NT2/D1 (cell line): ENCODE results near the gene TMEM132D.

Source experiments
- DNase-seq: peaks from one replicate; pipeline ENCODE4 v3.0.0-alpha.2; 2011; ENCODE audit warnings: low read depth, low spot score
- H3K27me3 ChIP-seq: 2 replicates; pipeline ENCODE4 v1.6.0; 2011; ENCODE audit warnings: mild to moderate bottlenecking; ENCODE audit not compliant: insufficient read length, insufficient read depth
- H3K36me3 ChIP-seq: 2 replicates; pipeline ENCODE4 v1.6.1; 2011; ENCODE audit warnings: mild to moderate bottlenecking, low read length, mixed read lengths; ENCODE audit not compliant: insufficient read depth, insufficient read length
- H3K4me1 ChIP-seq: 2 replicates; pipeline ENCODE4 v1.5.1; 2011; ENCODE audit not compliant: insufficient read depth, insufficient read length
- H3K4me3 ChIP-seq: 2 replicates; pipeline ENCODE4 v1.5.1; 2011; ENCODE audit warnings: low read depth; ENCODE audit not compliant: insufficient read length
- H3K9ac ChIP-seq: 2 replicates; pipeline ENCODE4 v1.6.0; 2011; ENCODE audit warnings: low read depth; ENCODE audit not compliant: insufficient read length
- H3K9me3 ChIP-seq: 2 replicates; pipeline ENCODE4 v1.5.1; 2011; ENCODE audit warnings: mild to moderate bottlenecking, low read length; ENCODE audit not compliant: insufficient read depth
- SUZ12 ChIP-seq: IDR thresholded peaks from 2 replicates; pipeline ENCODE4 v1.6.1; 2011; ENCODE audit not compliant: insufficient read length, insufficient read depth; ENCODE audit errors: extremely low read depth
- YY1 ChIP-seq: IDR thresholded peaks from 2 replicates; pipeline ENCODE4 v1.6.1; 2011; ENCODE audit not compliant: insufficient read length, insufficient read depth
- ZNF274 ChIP-seq: IDR thresholded peaks from 2 replicates; pipeline ENCODE4 v1.6.1; 2011; ENCODE audit warnings: mild to moderate bottlenecking, low read depth, low read length

The TMEM132D gene

GRCh38 chr12:129404556-129404955, 499.3 kb downstream of the TMEM132D start:
- no peak overlapping the region for H3K9ac ChIP-seq

GRCh38 chr12:129401572-129401971, 502.3 kb downstream of the TMEM132D start:
- DNase-seq: no peak
- no peak for TF ChIP-seq SUZ12
- TF ChIP-seq YY1: no peak
- TF ChIP-seq ZNF274: no peak
- Histone ChIP-seq H3K9ac (no peak overlapping the region), H3K27me3 (no peaks in the 10 kb centered on the region), H3K9me3 (no peaks in the 10 kb centered on the region), H3K4me3 (no peak overlapping the region), H3K4me1 (no peaks in the 10 kb centered on the region), H3K36me3 (no peaks in the 10 kb centered on the region)

More at GRCh38 chr12:129404556-129404955, 499.3 kb downstream of the TMEM132D start:
- Histone ChIP-seq H3K4me3 (no peak overlapping the region), H3K9me3 (no peaks in the 10 kb centered on the region), H3K27me3 (no peaks in the 10 kb centered on the region), H3K36me3 (no peaks in the 10 kb centered on the region), H3K4me1 (no peaks in the 10 kb centered on the region)
- peak; percentile 6 for DNase-seq
- TF ChIP-seq YY1 (no peak), ZNF274 (no peak), SUZ12 (no peak)

GRCh38 chr12:129394177-129394825, 509.5 kb downstream of the TMEM132D start:
- DNase-seq: no peak
- Histone ChIP-seq H3K4me1 (no peaks in the 10 kb centered on the region), H3K9ac (no peak overlapping the region), H3K36me3 (no peaks in the 10 kb centered on the region), H3K9me3 (no peaks in the 10 kb centered on the region), H3K4me3 (no peak overlapping the region), H3K27me3 (no peaks in the 10 kb centered on the region)
- TF ChIP-seq ZNF274 (no peak), SUZ12 (no peak), YY1 (no peak)

- Histone ChIP-seq H3K9ac (no peak overlapping the region), H3K9me3 (no peaks in the 10 kb centered on the region), H3K36me3 (no peaks in the 10 kb centered on the region), H3K27me3 (no peaks in the 10 kb centered on the region), H3K4me3 (no peak overlapping the region), H3K4me1 (no peaks in the 10 kb centered on the region)
- no peak for DNase-seq
- TF ChIP-seq SUZ12: no peak
- TF ChIP-seq ZNF274: no peak
- TF ChIP-seq YY1: no peak
Measured at GRCh38 chr12:129393357-129393937, 510.4 kb downstream of the TMEM132D start.

- Histone ChIP-seq H3K4me3 (no peak overlapping the region), H3K9me3 (no peaks in the 10 kb centered on the region), H3K36me3 (no peaks in the 10 kb centered on the region), H3K9ac (no peak overlapping the region), H3K4me1 (no peaks in the 10 kb centered on the region), H3K27me3 (no peaks in the 10 kb centered on the region)
- no peak for TF ChIP-seq SUZ12
- TF ChIP-seq ZNF274: no peak
- no peak for TF ChIP-seq YY1
- no peak for DNase-seq
Measured at GRCh38 chr12:129385637-129385990, 518.2 kb downstream of the TMEM132D start.

- no peaks in the 10 kb centered on the region for H3K27me3 ChIP-seq
- no peak overlapping the region for H3K4me3 ChIP-seq
- H3K9me3 ChIP-seq: no peaks in the 10 kb centered on the region
- no peak for TF ChIP-seq ZNF274
- TF ChIP-seq YY1: no peak
- no peak for TF ChIP-seq SUZ12
- H3K4me1 ChIP-seq: no peaks in the 10 kb centered on the region
- no peak for DNase-seq
- H3K9ac ChIP-seq: no peak overlapping the region
- H3K36me3 ChIP-seq: no peaks in the 10 kb centered on the region
Measured at GRCh38 chr12:129383956-129384355, 519.9 kb downstream of the TMEM132D start.

- Histone ChIP-seq H3K27me3 (no peaks in the 10 kb centered on the region), H3K9me3 (no peaks in the 10 kb centered on the region), H3K4me1 (no peaks in the 10 kb centered on the region), H3K4me3 (no peak overlapping the region), H3K9ac (no peak overlapping the region), H3K36me3 (no peaks in the 10 kb centered on the region)
- no peak for DNase-seq
- TF ChIP-seq YY1 (no peak), ZNF274 (no peak), SUZ12 (no peak)
Measured at GRCh38 chr12:129381715-129382114, 522.1 kb downstream of the TMEM132D start.
